Panc1 (cell line): ENCODE measurements around the gene CCDC86. TPM values are rescaled to one million over a fixed set of nuclear protein-coding genes. Genes with fewer than 3 reads are reported as not detected.

Experiments
- ATAC-seq: fragments of 200-7000 bp; cut with Tn5 transposase; 2 replicates; pipeline ENCODE4 v1.9.1; 2020; ENCODE audit warnings: mild to moderate bottlenecking, moderate library complexity
- BruUV-seq: library from RNA; stranded (reverse); fragments of 400-500 nt; replicated peaks from 2 replicates; lab custom pipeline; 2021; lab: Mats Ljungman, UMichigan
- CTCF ChIA-PET: fragments of 300-600 bp; sonication (Branson Sonifier 250); formaldehyde crosslinking; loops from one replicate; lab custom pipeline; 2022; ENCODE audit warnings: antibody characterized with exemption; lab: Charles Lee
- POLR2A ChIA-PET: fragments of 300-600 bp; sonication (Branson Sonifier 250); formaldehyde crosslinking; loops from one replicate; lab custom pipeline; 2022; ENCODE audit warnings: antibody characterized with exemption; lab: Charles Lee
- DNase-seq: peaks from one replicate; pipeline ENCODE4 v3.0.0-alpha.2; 2010; ENCODE audit warnings: low read depth, low spot score
- H3K27ac ChIP-seq: 2 replicates; pipeline ENCODE4 v1.5.1; 2011; ENCODE audit warnings: mild to moderate bottlenecking, low read length, inconsistent platforms
- H3K27me3 ChIP-seq: fragments of 200-500 bp; sonication (Bioruptor generic); 2 replicates; pipeline ENCODE4 v1.6.0; 2014; ENCODE audit warnings: low read length, inconsistent platforms; ENCODE audit not compliant: control insufficient read depth, insufficient read depth
- H3K36me3 ChIP-seq: fragments of 200-500 bp; sonication (Bioruptor generic); 2 replicates; pipeline ENCODE4 v1.5.1; 2014; ENCODE audit warnings: inconsistent platforms, mild to moderate bottlenecking, low read length, moderate library complexity; ENCODE audit not compliant: control insufficient read depth, insufficient read depth
- H3K4me1 ChIP-seq: 2 replicates; pipeline ENCODE4 v1.5.1; 2011; ENCODE audit warnings: inconsistent platforms, mild to moderate bottlenecking, low read length, moderate library complexity; ENCODE audit not compliant: control insufficient read depth, insufficient read depth
- H3K4me3 ChIP-seq, 2 experiments: 2 replicates each; pipeline ENCODE4 v1.5.1; 2011 to 2012; ENCODE audit warnings: low read depth in 2 of 2, low read length in 2 of 2, mild to moderate bottlenecking in 2 of 2, inconsistent platforms in 1 of 2, moderate library complexity in 1 of 2
- H3K9me3 ChIP-seq: fragments of 200-500 bp; sonication (Bioruptor generic); 2 replicates; pipeline ENCODE4 v1.5.1; 2014; ENCODE audit warnings: low read depth, mild to moderate bottlenecking, inconsistent platforms, low read length, moderate library complexity; ENCODE audit not compliant: control insufficient read depth, insufficient read depth
- POLR2AphosphoS5 ChIP-seq: IDR thresholded peaks from 2 replicates; pipeline ENCODE4 v1.6.1; 2012; ENCODE audit warnings: mild to moderate bottlenecking, low read depth, low read length, moderate library complexity
- REST ChIP-seq, 2 experiments: IDR thresholded peaks; 2 replicates each; pipeline ENCODE4 v1.6.1; 2011 to 2012; ENCODE audit warnings: low read depth in 2 of 2, control low read depth in 1 of 2, low read length in 1 of 2, mild to moderate bottlenecking in 1 of 2, moderate library complexity in 1 of 2; ENCODE audit not compliant: insufficient read depth in 1 of 2
- SIN3A ChIP-seq: IDR thresholded peaks from 2 replicates; pipeline ENCODE4 v1.6.1; 2012; ENCODE audit warnings: low read depth, mild to moderate bottlenecking, low read length, moderate library complexity, borderline replicate concordance; ENCODE audit not compliant: insufficient read depth
- TCF7L2 ChIP-seq: IDR thresholded peaks from 2 replicates; pipeline ENCODE4 v1.6.1; 2011; ENCODE audit warnings: mild to moderate bottlenecking, low read depth, low read length, inconsistent platforms
- in situ Hi-C: cut with HindIII; loops from 2 replicates; pipeline ENCODE4 v1.10.0; 2016; ENCODE audit warnings: low sequenced_read_pairs, low pct_unique_long_range_greater_than_20kb
- intact Hi-C: fragments of 100-400 bp; cut with micrococcal nuclease; formaldehyde crosslinking; loops from one replicate; pipeline ENCODE4 v1.10.0; 2022; ENCODE audit not compliant: unreplicated experiment
- total RNA-seq: library from RNA; stranded (reverse); gene quantifications from one replicate; pipeline ENCODE4 v1.2.1, GENCODE V29; 2021; ENCODE audit not compliant: unreplicated experiment
- TF ChIP-seq, protein P1 (sequence below): fragments of 450-650 bp; IDR thresholded peaks from 2 replicates; pipeline ENCODE4 v1.5.1; 2017; ENCODE audit warnings: mild to moderate bottlenecking

CCDC86 gene
- total RNA-seq, 1 experiment from 2014 or later: 70.2 TPM

DNA sequence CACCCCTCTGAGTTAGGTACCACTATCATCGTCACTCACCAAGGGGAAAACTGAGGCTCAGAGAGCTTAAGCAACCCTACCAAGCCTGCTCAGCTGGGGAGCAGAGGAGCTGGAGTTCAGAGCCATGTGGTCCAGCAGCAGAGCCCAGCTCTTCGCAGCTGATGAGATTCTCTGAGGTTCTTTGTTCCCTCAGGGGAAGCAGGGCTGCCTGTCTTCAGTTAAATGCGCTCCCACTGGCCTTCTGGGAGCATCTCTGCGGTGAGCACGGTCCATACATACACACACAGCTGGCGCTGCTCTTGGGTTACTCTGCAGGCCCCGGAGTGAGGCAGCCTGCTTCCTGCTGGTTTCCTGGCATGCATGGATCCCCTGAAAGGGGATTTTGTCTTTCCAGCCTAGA lies 19.0 kb downstream of the CCDC86 start:
- DNase-seq: no peak
- BruUV-seq: no TSS peak
- in situ Hi-C loops: no loop called here
- H3K9me3 ChIP-seq: no peaks in the 10 kb centered on the region
- ChIA-PET CTCF (no interaction called here), POLR2A (interaction anchor here (0.6 kb wide), 1 partner anchor 567 kb away, joined by 4 read pairs; no protein-coding TSS in a partner anchor)
- H3K27me3 ChIP-seq: no peaks in the 10 kb centered on the region
- no peak for TF ChIP-seq TCF7L2
- ATAC-seq: no peak
- H3K4me1 ChIP-seq: no peaks in the 10 kb centered on the region
- H3K4me3 ChIP-seq: no peak overlapping the region
- intact Hi-C loops: no loop called here
- no peaks in the 10 kb centered on the region for H3K36me3 ChIP-seq
- no peak overlapping the region for H3K27ac ChIP-seq

DNA sequence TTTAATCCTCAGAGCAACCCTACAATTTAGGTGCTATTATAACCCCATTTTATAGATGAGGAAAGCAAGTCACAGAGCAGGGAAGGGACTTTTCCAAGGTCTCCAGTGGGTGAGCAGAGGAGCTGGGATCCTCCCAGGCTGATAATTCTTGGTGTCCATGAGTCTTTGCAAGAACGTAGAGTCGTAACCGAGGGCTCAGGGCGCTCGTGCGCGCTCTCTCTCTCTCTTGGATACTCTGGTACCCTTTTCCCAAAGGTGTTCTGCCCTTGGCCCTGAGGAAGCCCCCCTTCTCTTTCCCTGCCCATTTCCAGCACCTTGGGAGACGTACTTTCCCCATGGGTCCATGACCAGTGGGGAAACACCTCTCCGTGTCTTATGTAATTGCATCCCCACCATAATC lies 20.3 kb downstream of the CCDC86 start:
- POLR2A ChIA-PET: no interaction called here
- ATAC-seq: no peak
- Histone ChIP-seq H3K27me3 (no peaks in the 10 kb centered on the region), H3K4me3 (no peak overlapping the region), H3K27ac (no peak overlapping the region), H3K4me1 (no peaks in the 10 kb centered on the region), H3K36me3 (no peaks in the 10 kb centered on the region), H3K9me3 (no peaks in the 10 kb centered on the region)
- CTCF ChIA-PET: no interaction called here
- in situ Hi-C loops: no loop called here
- no TSS peak for BruUV-seq
- no peak for DNase-seq
- TF ChIP-seq SIN3A: no peak
- TF ChIP-seq, protein P1, sequence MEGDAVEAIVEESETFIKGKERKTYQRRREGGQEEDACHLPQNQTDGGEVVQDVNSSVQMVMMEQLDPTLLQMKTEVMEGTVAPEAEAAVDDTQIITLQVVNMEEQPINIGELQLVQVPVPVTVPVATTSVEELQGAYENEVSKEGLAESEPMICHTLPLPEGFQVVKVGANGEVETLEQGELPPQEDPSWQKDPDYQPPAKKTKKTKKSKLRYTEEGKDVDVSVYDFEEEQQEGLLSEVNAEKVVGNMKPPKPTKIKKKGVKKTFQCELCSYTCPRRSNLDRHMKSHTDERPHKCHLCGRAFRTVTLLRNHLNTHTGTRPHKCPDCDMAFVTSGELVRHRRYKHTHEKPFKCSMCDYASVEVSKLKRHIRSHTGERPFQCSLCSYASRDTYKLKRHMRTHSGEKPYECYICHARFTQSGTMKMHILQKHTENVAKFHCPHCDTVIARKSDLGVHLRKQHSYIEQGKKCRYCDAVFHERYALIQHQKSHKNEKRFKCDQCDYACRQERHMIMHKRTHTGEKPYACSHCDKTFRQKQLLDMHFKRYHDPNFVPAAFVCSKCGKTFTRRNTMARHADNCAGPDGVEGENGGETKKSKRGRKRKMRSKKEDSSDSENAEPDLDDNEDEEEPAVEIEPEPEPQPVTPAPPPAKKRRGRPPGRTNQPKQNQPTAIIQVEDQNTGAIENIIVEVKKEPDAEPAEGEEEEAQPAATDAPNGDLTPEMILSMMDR: no peak
- TF ChIP-seq POLR2AphosphoS5: no peak
- TF ChIP-seq TCF7L2: no peak
- no peak for TF ChIP-seq REST (IDR thresholded peaks at IDR 0.05; ENCODE audit: insufficient read depth in 1 of 2, low read depth in 2 of 2, low read length in 1 of 2)
- intact Hi-C loops: no loop called here

DNA sequence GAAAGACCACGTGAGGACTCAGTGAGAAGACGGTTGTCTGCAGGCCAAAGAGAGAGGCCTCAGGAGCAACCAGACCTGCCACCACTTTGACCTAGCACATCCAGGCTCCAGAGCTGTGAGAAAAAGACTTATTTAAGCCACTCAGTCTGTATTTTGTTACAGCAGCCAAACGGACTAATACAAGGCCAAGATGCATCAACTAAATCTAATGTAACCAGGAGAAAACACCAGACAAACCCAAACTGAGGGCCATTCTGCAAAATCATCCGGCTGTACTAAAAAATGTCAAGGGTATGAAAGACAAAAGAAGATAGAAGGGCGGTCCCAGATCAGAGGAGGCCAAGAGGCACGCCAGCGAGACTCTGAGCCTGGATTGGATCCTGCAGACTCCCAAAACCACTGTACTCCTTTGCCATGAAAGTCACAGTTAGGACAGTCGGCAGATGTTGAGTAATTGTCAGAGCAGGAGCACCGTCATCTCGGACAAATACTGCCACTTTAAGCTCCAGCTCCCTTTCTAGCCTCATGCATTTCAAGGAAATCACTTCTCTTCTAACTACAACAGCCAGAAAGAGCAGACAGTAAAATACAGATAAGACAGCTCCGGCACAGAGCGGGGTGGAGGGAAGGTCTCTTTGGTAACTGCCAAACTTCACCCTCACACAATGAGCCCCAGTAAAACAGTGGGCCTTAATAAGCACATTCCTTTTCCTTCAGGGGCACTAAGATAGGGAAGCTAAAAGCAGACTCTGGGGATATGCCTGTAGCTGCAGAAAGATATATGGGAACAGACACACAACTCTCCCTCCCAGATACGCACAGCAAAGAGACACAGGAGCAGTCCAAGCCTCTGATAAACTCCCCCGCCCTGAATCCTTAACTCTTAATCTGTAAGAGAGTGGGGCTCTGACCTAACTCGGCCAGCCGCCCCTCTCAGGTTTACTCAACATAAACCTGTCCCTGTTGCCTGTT lies 21.9 kb downstream of the CCDC86 start:
- in situ Hi-C loops (no loop called here), intact Hi-C loops (no loop called here)
- DNase-seq (no peak), ATAC-seq (no peak)
- no TSS peak for BruUV-seq
- Histone ChIP-seq H3K36me3 (no peaks in the 10 kb centered on the region), H3K27me3 (no peaks in the 10 kb centered on the region), H3K4me1 (no peaks in the 10 kb centered on the region), H3K9me3 (no peaks in the 10 kb centered on the region), H3K4me3 (no peak overlapping the region), H3K27ac (no peak overlapping the region)
- TF ChIP-seq SIN3A (no peak), TCF7L2 (no peak), REST (IDR thresholded peaks at IDR 0.05; ENCODE audit: insufficient read depth in 1 of 2, low read depth in 2 of 2, low read length in 1 of 2) (no peak), POLR2AphosphoS5 (no peak)
- TF ChIP-seq, protein P1: no peak
- POLR2A ChIA-PET: no interaction called here
- CTCF ChIA-PET: no interaction called here
